Erythroblast (primary cell): ENCODE results near the gene CRACDL.
"Not testable (repeated sequence)": the region's sequence is repeated elsewhere in the genome, so short reads cannot be mapped to it uniquely, and the experiment has no call there.

Source experiments
- DNase-seq, 2 experiments: peaks; one replicate each; lab custom pipeline; 2025; lab: John Stamatoyannopoulos, UW
- GATA1 ChIP-seq: IDR thresholded peaks from 2 replicates; pipeline ENCODE4 v1.6.1; 2011; ENCODE audit warnings: low read depth, mild to moderate bottlenecking, control low read depth, low read length, moderate library complexity
- POLR2A ChIP-seq: IDR thresholded peaks from 2 replicates; pipeline ENCODE4 v1.6.1; 2011; ENCODE audit warnings: mild to moderate bottlenecking, low read length

CRACDL gene

GRCh38 chr2:98908931-98909316 lies 27.1 kb downstream of the CRACDL start:
- TF ChIP-seq POLR2A, result no peak
- no peak for TF ChIP-seq GATA1
- DNase-seq, result no peak

- no peak for DNase-seq
- TF ChIP-seq GATA1 (no peak), POLR2A (no peak)
Observed at GRCh38 chr2:98907966-98908905, 27.8 kb downstream of the CRACDL start.

DNA sequence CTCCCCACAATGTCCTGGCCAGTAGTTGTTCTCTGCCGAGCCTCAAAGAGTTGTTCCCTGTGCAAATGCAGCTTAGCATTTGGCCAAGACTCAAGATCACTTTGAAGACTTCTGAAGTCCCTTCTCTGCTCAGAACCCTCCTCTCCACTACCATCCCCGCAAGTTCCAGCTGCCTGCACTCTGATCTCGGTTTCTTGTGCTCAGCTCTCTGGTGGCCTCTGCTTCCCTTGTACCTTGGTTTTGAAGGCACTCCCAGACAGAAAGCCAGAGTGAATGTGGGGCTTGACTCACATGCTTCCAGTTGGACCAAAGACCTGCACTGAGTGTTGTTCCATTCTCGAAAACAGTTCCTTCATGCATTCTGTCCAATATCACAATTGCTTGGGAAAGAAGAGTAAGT lies 28.6 kb downstream of the CRACDL start:
- no peak for DNase-seq
- no peak for TF ChIP-seq POLR2A
- TF ChIP-seq GATA1, result no peak

DNA sequence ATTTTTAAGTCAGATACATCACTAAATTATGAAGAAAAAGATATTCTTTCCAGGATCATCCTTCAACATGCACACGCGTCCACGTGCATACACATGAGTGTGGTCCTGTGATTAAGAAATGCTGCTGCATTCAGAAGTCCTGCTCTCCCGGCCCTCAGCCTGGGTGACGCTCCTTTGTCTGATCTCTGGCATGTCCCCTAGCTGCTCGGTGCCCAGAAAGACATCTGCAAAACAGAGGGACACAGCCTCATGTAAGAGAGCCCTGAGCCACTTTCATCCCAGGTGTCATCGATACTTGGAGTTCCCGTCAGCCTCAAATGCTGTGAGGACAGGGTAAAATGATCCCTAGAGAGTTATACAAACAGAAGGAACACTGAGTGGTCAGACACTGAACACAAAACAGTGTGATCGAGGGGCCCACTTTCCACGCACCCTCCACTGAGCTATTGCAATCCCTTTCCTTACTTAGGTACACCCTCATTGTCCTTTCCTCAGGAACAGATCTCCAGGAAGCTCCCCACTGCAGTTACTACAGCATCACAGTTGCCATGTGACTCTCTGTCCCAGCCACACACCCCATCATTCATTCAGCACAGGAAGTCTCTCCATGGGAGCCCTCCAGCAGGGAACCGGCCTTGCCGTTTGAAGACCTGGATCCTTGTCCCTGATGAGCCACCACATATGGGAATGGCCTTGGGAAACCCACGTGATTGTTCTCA lies 32.1 kb downstream of the CRACDL start:
- TF ChIP-seq POLR2A, result no peak
- TF ChIP-seq GATA1, result no peak

DNA sequence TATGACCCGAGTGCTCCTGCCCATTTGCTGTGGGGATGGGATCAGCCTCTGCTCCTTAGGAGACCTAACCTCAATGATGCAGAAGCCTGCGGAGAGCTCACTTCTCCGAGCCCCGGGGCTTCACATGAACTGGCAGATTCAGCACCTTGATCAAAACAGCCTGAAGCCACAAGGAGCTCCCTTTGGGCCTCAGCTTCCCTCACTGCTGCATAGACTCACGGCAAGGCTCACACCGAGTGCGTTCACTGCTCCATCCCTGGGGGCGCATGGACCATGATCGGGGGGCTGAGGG lies 33.0 kb downstream of the CRACDL start:
- TF ChIP-seq POLR2A (no peak), GATA1 (no peak)

More for the DNA sequence above, 32.1 kb downstream of the CRACDL start:
- DNase-seq, result no peak

DNA sequence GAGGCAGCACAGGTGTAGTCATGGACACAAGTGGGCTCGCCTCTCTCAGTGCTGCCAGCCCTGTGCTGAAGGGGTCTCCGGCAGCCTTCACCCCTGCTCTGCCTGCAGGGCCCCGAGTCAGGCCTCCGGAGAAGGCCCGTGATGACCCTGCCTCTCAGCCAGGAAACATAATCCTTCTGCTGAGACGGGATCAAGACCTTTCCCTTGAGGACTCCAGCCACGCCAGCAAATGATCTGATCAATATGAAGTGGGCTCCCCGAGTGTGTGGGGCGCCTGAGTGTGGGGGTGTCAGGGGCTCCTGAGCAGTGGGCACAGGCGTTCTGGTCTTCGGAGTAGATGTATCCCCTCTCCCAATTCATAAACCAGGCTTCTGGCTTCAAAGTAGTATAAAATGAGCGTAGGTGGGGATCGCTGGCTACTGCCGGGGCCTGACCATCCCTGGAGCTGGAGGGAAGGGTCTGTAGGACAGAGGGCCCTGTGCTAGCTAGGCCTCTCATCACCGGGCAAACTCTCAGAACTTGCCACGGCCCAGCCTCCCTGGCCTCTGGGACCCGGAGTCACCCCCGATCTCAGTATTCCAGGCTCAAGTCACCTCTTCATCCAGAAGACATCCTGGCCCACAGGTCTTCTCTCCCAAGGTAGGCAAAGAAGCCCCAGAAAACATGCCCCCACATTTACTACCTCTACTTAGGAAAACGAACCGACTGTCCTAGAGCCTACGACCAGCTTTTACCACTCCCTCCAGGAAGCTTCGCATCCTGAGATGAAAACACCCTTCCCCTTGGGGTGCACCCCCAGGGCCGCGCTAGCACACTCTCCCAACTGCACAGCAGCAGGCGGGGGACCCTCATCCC lies 33.6 kb downstream of the CRACDL start:
- TF ChIP-seq POLR2A, result no peak
- TF ChIP-seq GATA1, result no peak
- no peak for DNase-seq

More for the DNA sequence above, 33.0 kb downstream of the CRACDL start:
- DNase-seq, result no peak

GRCh38 chr2:98901702-98902101 lies 34.3 kb downstream of the CRACDL start:
- TF ChIP-seq POLR2A (no peak), GATA1 (no peak)
- no peak for DNase-seq

- TF ChIP-seq POLR2A (no peak), GATA1 (no peak)
- DNase-seq, result no peak
Observed at GRCh38 chr2:98901291-98901690, 34.7 kb downstream of the CRACDL start.

- TF ChIP-seq GATA1, result no peak
- no peak for TF ChIP-seq POLR2A
- DNase-seq, result no peak
Observed at GRCh38 chr2:98900721-98901120, 35.3 kb downstream of the CRACDL start.

DNA sequence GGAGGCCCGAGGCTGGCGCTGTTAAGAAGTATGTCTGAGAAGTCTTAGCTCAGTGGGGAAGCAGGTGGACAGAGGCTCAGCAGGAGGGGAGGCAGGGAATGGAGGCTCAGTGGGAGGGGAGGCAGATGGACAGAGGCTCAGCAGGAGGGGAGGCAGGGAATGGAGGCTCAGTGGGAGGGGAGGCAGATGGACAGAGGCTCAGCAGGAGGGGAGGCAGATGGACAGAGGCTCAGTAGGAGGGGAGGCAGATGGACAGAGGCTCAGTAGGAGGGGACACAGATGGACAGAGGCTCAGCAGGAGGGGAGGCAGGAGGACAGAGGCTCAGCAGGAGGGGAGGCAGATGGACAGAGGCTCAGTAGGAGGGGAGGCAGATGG lies 36.3 kb downstream of the CRACDL start:
- DNase-seq, result not testable (repeated sequence)

- DNase-seq, result no peak
- TF ChIP-seq GATA1 (no peak), POLR2A (no peak)
Observed at GRCh38 chr2:98899041-98899702, 36.9 kb downstream of the CRACDL start.

- DNase-seq, result no peak
- TF ChIP-seq POLR2A, result no peak
Observed at GRCh38 chr2:98898423-98898841, 37.6 kb downstream of the CRACDL start.

DNA sequence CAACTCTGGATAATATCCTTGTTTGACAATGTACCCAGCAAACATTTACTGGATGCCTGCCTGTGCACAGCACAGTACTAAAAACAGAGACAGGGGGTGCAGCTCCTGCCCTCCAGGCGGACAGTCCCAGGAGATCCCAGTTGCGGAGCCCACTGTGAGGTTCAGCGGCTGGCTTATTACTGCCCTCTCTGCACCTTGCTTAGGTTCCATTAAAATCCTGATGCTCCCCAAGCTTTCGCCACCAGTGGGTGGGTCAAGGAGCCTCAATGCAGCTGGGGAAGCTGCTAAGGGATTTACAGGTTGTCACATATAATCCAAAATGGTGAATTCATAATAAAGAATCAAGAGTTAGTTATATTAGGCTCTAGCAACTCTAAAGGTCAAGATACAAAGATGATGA lies 38.3 kb downstream of the CRACDL start:
- TF ChIP-seq GATA1 (no peak), POLR2A (no peak)
- no peak for DNase-seq

DNA sequence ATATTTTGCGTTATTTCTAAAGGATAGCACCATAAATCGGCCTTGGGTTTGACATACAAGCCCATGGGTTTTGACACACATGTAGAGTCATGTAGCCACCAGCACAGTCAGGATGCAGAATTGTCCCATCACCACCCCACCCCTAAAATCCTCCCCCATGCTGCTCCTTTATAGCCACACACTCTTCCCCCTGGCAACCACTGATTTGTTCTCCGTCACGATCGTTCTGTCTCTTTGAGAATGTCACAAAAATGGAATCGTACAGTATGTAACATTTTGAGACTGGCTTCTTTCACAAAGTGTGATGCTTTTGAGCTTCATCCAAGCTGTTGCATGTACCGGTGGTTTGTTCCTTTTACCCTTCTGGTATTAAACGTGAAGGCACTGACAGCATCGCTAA lies 39.1 kb downstream of the CRACDL start:
- TF ChIP-seq POLR2A, result no peak
- TF ChIP-seq GATA1, result no peak
- no peak for DNase-seq
